ENCODE measurements around the gene TALDO1. TPM values are rescaled to one million over a fixed set of nuclear protein-coding genes. Genes with fewer than 3 reads are reported as not detected.

Gene TALDO1
- total RNA-seq, 4 donors from 2014 or later = 140 to 175 (median 149) TPM

DNA sequence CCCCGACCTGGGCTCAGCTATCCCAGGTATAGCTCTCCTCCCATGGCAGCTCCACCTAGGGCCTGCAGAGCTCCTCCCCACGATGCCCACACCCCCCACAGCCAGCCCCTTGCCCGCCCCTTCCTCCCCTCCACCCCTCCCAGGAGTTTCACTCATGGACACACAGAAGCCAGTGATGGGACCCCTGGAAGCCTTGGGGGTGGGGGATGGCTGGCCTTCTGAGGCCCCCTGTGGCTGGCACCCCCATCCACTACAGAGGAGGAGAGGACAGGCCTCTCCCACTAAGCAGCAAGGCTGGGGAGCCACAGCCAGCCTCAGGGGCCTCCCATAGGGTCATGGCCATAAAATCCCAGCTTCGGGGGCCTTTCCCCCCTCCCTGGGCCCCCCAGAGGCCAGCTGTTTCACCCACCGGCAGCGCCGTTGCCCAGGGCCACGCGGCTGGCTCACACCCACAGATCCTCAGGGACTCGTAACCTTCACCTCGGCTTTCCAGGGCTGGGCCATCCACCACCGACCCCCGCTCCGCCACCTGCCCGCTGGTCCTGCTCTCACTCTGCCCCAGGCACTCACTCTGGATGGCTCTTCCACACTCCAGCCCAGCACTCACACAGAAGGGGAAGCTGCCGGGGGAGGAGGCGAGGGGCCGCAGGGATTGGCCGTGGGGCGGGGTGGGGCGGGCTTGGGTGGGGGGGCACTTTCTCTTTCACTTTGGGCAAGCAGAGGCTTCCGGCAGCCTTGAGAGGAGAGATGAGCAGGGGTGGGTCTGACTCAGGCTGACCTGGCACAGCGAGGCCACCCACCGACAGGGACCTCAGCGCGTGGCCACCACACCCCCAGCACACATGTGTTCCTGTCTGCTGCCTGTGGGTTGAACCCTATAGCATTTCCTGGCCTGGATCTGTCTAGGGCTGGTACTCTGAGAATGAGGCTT lies 48.6 kb downstream of the TALDO1 start:
- Histone ChIP-seq H3K4me3 (peak overlapping the region; percentile 71 to 88 (median 78)), H3K9me3 (no peaks in the 10 kb centered on the region), H3K27me3 (no peaks in the 10 kb centered on the region), H3K4me1 (peaks cover 5 to 33% (median 27%) of the 10 kb centered on the region in 4 donors), H3K27ac (peak overlapping the region; percentile 87 to 98 (median 92)), H3K36me3 (peaks cover 0 to 42% (median 0%) of the 10 kb centered on the region in 3 donors)
- TF ChIP-seq, protein P1, sequence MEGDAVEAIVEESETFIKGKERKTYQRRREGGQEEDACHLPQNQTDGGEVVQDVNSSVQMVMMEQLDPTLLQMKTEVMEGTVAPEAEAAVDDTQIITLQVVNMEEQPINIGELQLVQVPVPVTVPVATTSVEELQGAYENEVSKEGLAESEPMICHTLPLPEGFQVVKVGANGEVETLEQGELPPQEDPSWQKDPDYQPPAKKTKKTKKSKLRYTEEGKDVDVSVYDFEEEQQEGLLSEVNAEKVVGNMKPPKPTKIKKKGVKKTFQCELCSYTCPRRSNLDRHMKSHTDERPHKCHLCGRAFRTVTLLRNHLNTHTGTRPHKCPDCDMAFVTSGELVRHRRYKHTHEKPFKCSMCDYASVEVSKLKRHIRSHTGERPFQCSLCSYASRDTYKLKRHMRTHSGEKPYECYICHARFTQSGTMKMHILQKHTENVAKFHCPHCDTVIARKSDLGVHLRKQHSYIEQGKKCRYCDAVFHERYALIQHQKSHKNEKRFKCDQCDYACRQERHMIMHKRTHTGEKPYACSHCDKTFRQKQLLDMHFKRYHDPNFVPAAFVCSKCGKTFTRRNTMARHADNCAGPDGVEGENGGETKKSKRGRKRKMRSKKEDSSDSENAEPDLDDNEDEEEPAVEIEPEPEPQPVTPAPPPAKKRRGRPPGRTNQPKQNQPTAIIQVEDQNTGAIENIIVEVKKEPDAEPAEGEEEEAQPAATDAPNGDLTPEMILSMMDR (IDR thresholded peaks at IDR 0.05) = no peak
- TF ChIP-seq POLR2A (IDR thresholded peaks at IDR 0.05) = no peak
- DNase-seq = peak; percentile 79 to 88 (median 85)

DNA sequence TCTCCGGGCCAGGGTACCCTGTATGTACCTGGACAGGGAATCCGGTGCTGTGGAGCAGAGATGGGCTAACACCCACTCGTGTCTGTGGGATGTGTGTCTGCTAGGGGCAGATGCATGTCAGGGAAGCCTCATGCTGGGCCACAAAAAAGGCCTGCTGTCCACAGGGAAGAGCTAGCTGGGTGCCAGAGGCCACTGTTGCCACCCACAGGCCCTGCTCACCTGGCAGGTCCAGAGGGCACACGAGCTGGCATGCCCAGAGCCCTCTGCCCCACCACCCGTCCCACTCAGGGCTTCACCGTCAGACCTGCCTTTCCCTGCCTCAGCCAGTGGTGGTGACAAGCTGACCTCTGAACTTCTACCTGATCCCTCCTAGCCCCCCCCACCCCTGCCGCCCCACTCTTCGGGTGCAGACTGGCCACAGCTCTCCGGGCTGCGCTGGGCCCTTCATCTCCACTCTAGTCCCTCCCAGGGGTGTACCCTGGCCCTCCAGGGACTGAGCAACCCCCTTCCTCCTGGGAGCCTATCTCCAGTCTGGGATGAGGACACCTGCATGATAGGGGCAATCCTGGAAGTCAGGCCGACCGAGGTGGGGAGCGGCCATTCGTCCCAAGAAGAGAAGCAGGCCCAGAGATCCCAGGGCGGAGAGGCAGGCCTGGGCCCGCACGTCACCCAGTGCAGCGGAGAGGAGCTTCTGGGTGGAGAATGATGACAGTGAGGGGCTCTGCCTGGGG lies 49.5 kb downstream of the TALDO1 start:
- Histone ChIP-seq H3K27ac (peak overlapping the region; percentile 87 to 98 (median 92)), H3K4me3 (peak overlapping the region; percentile 71 to 88 (median 78)), H3K9me3 (no peaks in the 10 kb centered on the region), H3K4me1 (peaks cover 5 to 33% (median 27%) of the 10 kb centered on the region in 4 donors), H3K27me3 (no peaks in the 10 kb centered on the region), H3K36me3 (peaks cover 0 to 44% (median 0%) of the 10 kb centered on the region in 3 donors)
- TF ChIP-seq, protein P1 (IDR thresholded peaks at IDR 0.05) = no peak
- no peak for TF ChIP-seq POLR2A (IDR thresholded peaks at IDR 0.05)
- peak in 2 of 3 donors; percentile 67 to 71 for DNase-seq

DNA sequence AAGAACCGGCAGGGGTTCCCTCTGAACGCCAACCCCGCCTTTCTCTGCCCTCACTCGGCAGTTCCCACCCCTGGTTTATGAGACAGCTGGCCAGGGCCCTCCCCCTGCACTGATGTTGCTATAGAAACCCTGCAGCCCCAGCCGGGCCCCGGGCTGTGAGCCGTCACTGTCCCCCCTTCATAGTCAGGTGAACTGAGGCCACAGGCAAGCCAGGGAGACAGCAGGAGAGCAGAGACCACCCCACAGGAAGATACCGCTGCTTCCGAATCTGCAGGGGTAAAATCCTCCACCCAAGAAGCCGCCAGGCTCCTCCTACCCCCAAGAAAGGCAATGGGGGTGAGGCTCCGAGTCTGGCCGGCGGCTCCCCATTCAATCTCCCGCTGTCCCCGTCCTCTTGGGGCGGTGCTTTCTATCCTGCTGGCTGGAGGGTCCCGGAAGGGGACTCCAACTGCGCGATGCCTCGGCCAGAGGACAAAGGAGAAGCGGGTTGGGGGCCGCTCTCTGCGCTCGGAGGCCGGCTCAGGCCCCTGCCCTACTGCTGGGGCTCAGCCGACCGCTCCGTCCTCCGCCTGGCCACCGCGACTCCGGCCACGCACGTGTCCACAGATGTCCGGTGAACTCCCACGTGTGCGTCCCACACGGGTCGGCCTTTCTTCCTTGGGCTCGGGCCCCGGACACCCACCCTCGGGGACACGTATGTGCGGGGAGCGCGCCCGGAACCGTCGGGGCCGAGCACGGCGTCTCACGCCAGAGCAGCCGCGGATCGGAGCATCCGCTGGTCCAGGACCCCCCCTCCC lies 50.2 kb downstream of the TALDO1 start:
- H3K27me3 ChIP-seq = no peaks in the 10 kb centered on the region
- peaks cover 0 to 45% (median 0%) of the 10 kb centered on the region in 3 donors for H3K36me3 ChIP-seq
- peak overlapping the region; percentile 71 to 88 (median 78) for H3K4me3 ChIP-seq
- H3K27ac ChIP-seq = peak overlapping the region; percentile 87 to 98 (median 92)
- H3K9me3 ChIP-seq = no peaks in the 10 kb centered on the region
- DNase-seq = peak; percentile 78 to 88 (median 81)
- peaks cover 5 to 33% (median 27%) of the 10 kb centered on the region in 4 donors for H3K4me1 ChIP-seq
- TF ChIP-seq, protein P1 (IDR thresholded peaks at IDR 0.05) = no peak
- TF ChIP-seq POLR2A (IDR thresholded peaks at IDR 0.05) = no peak

DNA sequence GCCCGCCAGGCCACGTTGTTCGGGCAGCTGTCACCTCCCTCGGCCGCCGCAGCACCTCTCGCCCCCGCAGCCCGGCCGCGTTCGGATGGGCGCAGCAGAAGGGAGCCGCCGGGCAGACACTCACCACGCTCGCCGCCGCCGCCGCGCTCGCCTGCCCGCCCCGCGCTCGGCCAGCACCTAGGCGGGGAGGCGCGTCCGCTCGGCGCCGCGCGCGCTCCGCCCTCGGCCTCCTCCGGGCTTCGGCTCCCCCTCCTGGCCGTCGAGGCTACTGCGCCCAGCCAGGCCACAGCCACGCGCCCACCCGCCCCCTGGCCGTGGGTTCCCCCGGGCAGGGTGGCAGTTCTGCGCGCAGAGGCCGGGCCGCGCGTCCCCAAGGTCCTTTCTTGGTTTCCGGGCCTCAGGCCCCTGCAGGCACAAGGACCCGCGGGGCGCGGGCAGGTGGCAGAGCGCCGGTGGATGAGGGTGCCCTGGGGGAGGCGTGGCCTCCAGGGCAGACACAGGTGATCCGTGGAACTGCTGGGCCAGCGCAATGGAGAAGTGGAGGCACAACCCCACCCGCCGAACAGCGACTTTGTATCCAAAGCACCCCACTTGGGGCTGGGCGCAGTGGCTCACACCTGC lies 50.9 kb downstream of the TALDO1 start, which contains the start of gene SLC25A22:
Gene SLC25A22, minus strand, starts transcription at position 189 of the 621 bp plus-strand sequence. CDS start 3,275 bp downstream, outside the sequence.
- Histone ChIP-seq H3K27ac (peak within 1 kb of the TSS; percentile 87 to 98 (median 92)), H3K9me3 (no peaks in the 10 kb centered on the region), H3K27me3 (no peaks in the 10 kb centered on the region), H3K4me1 (peaks cover 5 to 38% (median 27%) of the 10 kb centered on the region in 4 donors), H3K36me3 (peaks cover 0 to 45% (median 0%) of the 10 kb centered on the region in 3 donors), H3K4me3 (peak within 1 kb of the TSS; percentile 71 to 88 (median 78))
- TF ChIP-seq, protein P1 (IDR thresholded peaks at IDR 0.05) = peak; percentile 83 to 98 (median 94)
- peak in 1 of 2 donors; percentile 9 for TF ChIP-seq POLR2A (IDR thresholded peaks at IDR 0.05)
- DNase-seq = peak; percentile 79 to 91 (median 91)
